Keratinocyte (primary cell): ENCODE results near the gene CLSTN2. TPM values are rescaled to one million over a fixed set of nuclear protein-coding genes. Genes with fewer than 3 reads are reported as not detected.

Source experiments
- DNase-seq: peaks from one replicate; pipeline ENCODE4 v3.0.0-alpha.2; 2011; ENCODE audit warnings: low read depth, missing footprints, low spot score
- FAIRE-seq: peaks from 2 replicates; lab custom pipeline; 2011; peaks lifted over from hg19 to GRCh38; lab: Jason Lieb, UNC
- H2AFZ ChIP-seq: 2 replicates; pipeline ENCODE4 v1.6.0; 2012; ENCODE audit warnings: low read length, control low read depth, inconsistent platforms; ENCODE audit not compliant: control insufficient read depth
- H3K27ac ChIP-seq: 2 replicates; pipeline ENCODE4 v1.5.1; 2011; ENCODE audit warnings: low read length; ENCODE audit not compliant: control insufficient read depth, insufficient read depth
- H3K27me3 ChIP-seq: 3 replicates; pipeline ENCODE4 v1.6.0; 2011; ENCODE audit warnings: low read length; ENCODE audit not compliant: control insufficient read depth, insufficient read depth; ENCODE audit errors: extremely low read depth
- H3K36me3 ChIP-seq, 2 experiments: 2 replicates in 1 of 2; 3 replicates in 1 of 2; pipeline ENCODE4 v1.5.1; 2011; ENCODE audit warnings: low read length in 2 of 2, mild to moderate bottlenecking in 1 of 2; ENCODE audit not compliant: control insufficient read depth in 2 of 2, insufficient read depth in 2 of 2; ENCODE audit errors: extremely low read depth in 1 of 2
- H3K4me1 ChIP-seq: 3 replicates; pipeline ENCODE4 v1.5.1; 2011; ENCODE audit warnings: low read length; ENCODE audit not compliant: control insufficient read depth, insufficient read depth; ENCODE audit errors: extremely low read depth
- H3K4me2 ChIP-seq: 3 replicates; pipeline ENCODE4 v1.6.0; 2011; ENCODE audit warnings: low read depth, low read length; ENCODE audit not compliant: control insufficient read depth, insufficient read depth; ENCODE audit errors: extremely low read depth
- H3K4me3 ChIP-seq, 3 experiments: fragments of 200-600 bp in 1 of 3; sonication (generic) in 1 of 3; 2 replicates in 2 of 3; 3 replicates in 1 of 3; pipeline ENCODE4 v1.5.1; 2011 to 2016; ENCODE audit warnings: low read length in 3 of 3, mild to moderate bottlenecking in 3 of 3, control low read depth in 2 of 3, inconsistent platforms in 1 of 3, low read depth in 1 of 3, mixed read lengths in 1 of 3, mixed run types in 1 of 3, moderate library complexity in 1 of 3; ENCODE audit not compliant: control insufficient read depth in 2 of 3, insufficient read depth in 2 of 3; ENCODE audit errors: extremely low read depth in 1 of 3
- H3K79me2 ChIP-seq: 2 replicates; pipeline ENCODE4 v1.6.0; 2012; ENCODE audit warnings: low read length; ENCODE audit not compliant: control insufficient read depth, insufficient read depth
- H3K9ac ChIP-seq: 3 replicates; pipeline ENCODE4 v1.6.0; 2011; ENCODE audit warnings: low read length; ENCODE audit not compliant: control insufficient read depth, insufficient read depth; ENCODE audit errors: extremely low read depth
- H3K9me1 ChIP-seq: 3 replicates; pipeline ENCODE4 v1.6.0; 2011; ENCODE audit warnings: low read length; ENCODE audit not compliant: control insufficient read depth, insufficient read depth; ENCODE audit errors: extremely low read depth
- H3K9me3 ChIP-seq: 2 replicates; pipeline ENCODE4 v1.5.1; 2012; ENCODE audit warnings: low read depth, low read length; ENCODE audit not compliant: control insufficient read depth
- H4K20me1 ChIP-seq: 3 replicates; pipeline ENCODE4 v1.6.0; 2011; ENCODE audit warnings: low read length; ENCODE audit not compliant: control insufficient read depth, insufficient read depth; ENCODE audit errors: extremely low read depth
- EZH2 ChIP-seq: IDR thresholded peaks from one replicate; pipeline ENCODE4 v1.6.1; 2012; ENCODE audit warnings: inconsistent platforms, mild to moderate bottlenecking, low read length, moderate library complexity
- dilution Hi-C: fragments of 300-500 bp; cut with MboI; formaldehyde crosslinking; loops from one replicate; pipeline ENCODE4 v1.7.0; 2020; ENCODE audit warnings: low sequenced_read_pairs; ENCODE audit not compliant: extremely low pct_ligation_motif_present
- polyA plus RNA-seq, 5 experiments: library from polyadenylated mRNA; depleted of rRNA in 3 of 5; stranded (reverse) in 3 of 5; stranded (forward) in 1 of 5; unstranded in 1 of 5; fragments of >200 nt; gene quantifications; 1 replicate in 1 of 5; 2 replicates in 3 of 5; 3 replicates in 1 of 5; pipeline versions ENCODE4 v1.2.1 to v1.2.3, GENCODE V29; 2011 to 2012; ENCODE audit warnings: missing spikeins in 2 of 5, low read depth in 1 of 5, low replicate concordance in 1 of 5
- TF ChIP-seq, protein P1 (sequence below), 3 experiments: IDR thresholded peaks in 1 of 3; conservative IDR thresholded peaks in 1 of 3; optimal IDR thresholded peaks in 1 of 3; 2 replicates in 2 of 3; 3 replicates in 1 of 3; pipeline versions ENCODE3 to v1.5.1; 2011; ENCODE audit warnings: low read length in 3 of 3, mild to moderate bottlenecking in 3 of 3, moderate library complexity in 2 of 3, control low read depth in 1 of 3, inconsistent platforms in 1 of 3; ENCODE audit not compliant: insufficient read depth in 2 of 3; ENCODE audit errors: extremely low read depth in 1 of 3

Gene CLSTN2
- polyA plus RNA-seq, 1 donor (not counting 4 experiments of a cell fraction or from before 2014, with no cell fraction given) = 0.09 TPM

DNA sequence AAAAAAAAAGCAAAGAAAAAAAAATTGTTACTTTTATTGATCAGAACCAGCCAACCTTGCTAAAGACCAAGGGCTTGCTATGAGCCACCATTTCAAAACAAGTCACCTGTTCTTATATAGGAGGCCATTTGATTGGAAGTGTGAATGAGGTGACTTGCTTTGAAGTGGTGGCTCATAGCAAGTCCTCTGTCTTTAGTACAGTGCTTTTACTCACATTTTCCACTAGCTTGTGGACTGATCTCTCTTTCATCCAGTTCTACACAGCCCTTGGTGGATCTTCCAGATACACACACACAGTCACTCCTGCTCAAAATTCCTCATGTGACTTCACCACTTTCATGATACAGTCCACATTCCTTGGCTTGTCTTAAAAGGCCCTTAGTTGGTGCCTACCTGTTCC is 13.5 kb downstream of the CLSTN2 start:
- dilution Hi-C loops = no loop called here
- no peak for TF ChIP-seq EZH2
- TF ChIP-seq, protein P1, sequence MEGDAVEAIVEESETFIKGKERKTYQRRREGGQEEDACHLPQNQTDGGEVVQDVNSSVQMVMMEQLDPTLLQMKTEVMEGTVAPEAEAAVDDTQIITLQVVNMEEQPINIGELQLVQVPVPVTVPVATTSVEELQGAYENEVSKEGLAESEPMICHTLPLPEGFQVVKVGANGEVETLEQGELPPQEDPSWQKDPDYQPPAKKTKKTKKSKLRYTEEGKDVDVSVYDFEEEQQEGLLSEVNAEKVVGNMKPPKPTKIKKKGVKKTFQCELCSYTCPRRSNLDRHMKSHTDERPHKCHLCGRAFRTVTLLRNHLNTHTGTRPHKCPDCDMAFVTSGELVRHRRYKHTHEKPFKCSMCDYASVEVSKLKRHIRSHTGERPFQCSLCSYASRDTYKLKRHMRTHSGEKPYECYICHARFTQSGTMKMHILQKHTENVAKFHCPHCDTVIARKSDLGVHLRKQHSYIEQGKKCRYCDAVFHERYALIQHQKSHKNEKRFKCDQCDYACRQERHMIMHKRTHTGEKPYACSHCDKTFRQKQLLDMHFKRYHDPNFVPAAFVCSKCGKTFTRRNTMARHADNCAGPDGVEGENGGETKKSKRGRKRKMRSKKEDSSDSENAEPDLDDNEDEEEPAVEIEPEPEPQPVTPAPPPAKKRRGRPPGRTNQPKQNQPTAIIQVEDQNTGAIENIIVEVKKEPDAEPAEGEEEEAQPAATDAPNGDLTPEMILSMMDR (optimal IDR thresholded peaks at IDR 0.05 in 1 of 3, IDR thresholded peaks at IDR 0.05 in 1 of 3, conservative IDR thresholded peaks at IDR 0.05 in 1 of 3; ENCODE audit: extremely low read depth in 1 of 3, insufficient read depth in 2 of 3, low read length in 3 of 3) = no peak
- Histone ChIP-seq H3K9me3 (no peaks in the 10 kb centered on the region), H3K4me2 (no peak overlapping the region), H4K20me1 (no peaks in the 10 kb centered on the region), H3K27me3 (no peaks in the 10 kb centered on the region), H3K4me1 (peaks cover 9% of the 10 kb centered on the region), H2AFZ (no peak overlapping the region), H3K36me3 (no peaks in the 10 kb centered on the region), H3K9me1 (no peaks in the 10 kb centered on the region), H3K27ac (no peak overlapping the region), H3K9ac (no peak overlapping the region), H3K79me2 (no peaks in the 10 kb centered on the region), H3K4me3 (no peak overlapping the region)
- FAIRE-seq (no peak), DNase-seq (no peak)

DNA sequence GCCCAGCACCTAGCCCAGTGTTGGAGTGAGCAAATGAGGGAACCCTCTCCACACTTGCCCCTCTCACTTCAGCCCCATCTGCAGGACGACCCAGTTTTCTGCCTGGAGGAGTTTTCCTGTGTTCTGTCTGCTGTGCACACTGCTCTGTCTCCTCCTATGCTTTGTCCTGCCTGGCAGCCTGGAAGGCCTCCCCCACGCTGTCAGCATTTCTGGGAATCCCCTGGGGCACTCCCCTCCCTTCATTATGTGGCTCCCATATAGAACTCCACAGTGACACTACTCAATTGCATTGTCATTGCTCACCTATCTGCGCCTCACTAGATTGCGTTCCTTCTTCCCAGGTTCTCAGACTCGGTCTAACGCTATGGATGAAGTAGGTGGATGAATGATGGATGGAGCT is 13.9 kb downstream of the CLSTN2 start:
- Histone ChIP-seq H3K9ac (no peak overlapping the region), H3K4me1 (peaks cover 13% of the 10 kb centered on the region), H2AFZ (no peak overlapping the region), H3K27ac (no peak overlapping the region), H3K36me3 (no peaks in the 10 kb centered on the region), H3K79me2 (no peaks in the 10 kb centered on the region), H3K9me3 (no peaks in the 10 kb centered on the region), H3K4me3 (no peak overlapping the region), H3K27me3 (no peaks in the 10 kb centered on the region), H3K9me1 (no peaks in the 10 kb centered on the region), H4K20me1 (no peaks in the 10 kb centered on the region), H3K4me2 (no peak overlapping the region)
- DNase-seq (no peak), FAIRE-seq (no peak)
- dilution Hi-C loops = no loop called here
- TF ChIP-seq EZH2 = no peak
- TF ChIP-seq, protein P1 (optimal IDR thresholded peaks at IDR 0.05 in 1 of 3, IDR thresholded peaks at IDR 0.05 in 1 of 3, conservative IDR thresholded peaks at IDR 0.05 in 1 of 3; ENCODE audit: extremely low read depth in 1 of 3, insufficient read depth in 2 of 3, low read length in 3 of 3) = no peak
